ENCODE data around the gene MRPS35. TPM values are rescaled to one million over a fixed set of nuclear protein-coding genes. Genes with fewer than 3 reads are reported as not detected.

The MRPS35 gene
- total RNA-seq = 65.8 and 93.3 TPM in 2 replicates

DNA sequence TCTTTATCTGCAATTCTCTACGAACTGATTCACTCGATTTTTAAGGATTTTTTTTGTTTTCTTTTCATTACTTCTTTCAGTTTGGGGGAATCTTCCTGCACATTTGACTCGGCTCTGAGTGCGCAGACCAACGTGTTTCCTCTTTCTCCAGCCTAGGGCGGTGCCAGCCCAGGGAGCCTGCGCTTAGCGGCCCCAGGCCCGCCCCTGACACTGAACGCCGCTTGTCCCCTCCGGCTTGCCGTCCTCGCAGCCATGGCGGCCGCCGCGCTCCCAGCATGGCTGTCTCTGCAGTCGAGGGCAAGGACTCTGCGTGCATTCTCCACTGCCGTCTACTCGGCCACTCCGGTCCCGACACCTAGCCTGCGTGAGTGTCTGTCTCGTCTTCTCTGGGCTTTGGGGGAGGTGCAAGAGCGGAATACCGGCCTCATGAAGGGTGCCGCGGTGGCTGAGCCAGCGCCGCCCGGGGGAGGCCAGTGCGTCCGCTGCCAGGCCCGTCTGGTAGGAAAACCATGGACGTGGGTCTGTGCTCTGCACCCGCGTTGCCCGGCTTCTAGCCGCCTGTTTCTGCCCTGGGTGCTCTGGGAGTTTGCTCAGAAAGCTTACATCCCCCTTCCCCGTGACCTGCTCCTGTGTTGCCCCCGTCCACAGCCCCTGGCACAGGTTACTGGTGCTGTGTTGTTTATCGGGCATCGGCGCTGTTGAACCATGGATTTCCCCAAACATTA, at the start of gene MRPS35:
Gene MRPS35, plus strand, starts transcription at position 241 of the 725 bp plus-strand sequence. Its CDS starts 12 bp downstream, at position 253.
- TF ChIP-seq, protein P1, sequence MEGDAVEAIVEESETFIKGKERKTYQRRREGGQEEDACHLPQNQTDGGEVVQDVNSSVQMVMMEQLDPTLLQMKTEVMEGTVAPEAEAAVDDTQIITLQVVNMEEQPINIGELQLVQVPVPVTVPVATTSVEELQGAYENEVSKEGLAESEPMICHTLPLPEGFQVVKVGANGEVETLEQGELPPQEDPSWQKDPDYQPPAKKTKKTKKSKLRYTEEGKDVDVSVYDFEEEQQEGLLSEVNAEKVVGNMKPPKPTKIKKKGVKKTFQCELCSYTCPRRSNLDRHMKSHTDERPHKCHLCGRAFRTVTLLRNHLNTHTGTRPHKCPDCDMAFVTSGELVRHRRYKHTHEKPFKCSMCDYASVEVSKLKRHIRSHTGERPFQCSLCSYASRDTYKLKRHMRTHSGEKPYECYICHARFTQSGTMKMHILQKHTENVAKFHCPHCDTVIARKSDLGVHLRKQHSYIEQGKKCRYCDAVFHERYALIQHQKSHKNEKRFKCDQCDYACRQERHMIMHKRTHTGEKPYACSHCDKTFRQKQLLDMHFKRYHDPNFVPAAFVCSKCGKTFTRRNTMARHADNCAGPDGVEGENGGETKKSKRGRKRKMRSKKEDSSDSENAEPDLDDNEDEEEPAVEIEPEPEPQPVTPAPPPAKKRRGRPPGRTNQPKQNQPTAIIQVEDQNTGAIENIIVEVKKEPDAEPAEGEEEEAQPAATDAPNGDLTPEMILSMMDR (IDR thresholded peaks at IDR 0.05; ENCODE audit: insufficient read depth, low read length, poor library complexity, severe bottlenecking) = no peak
- H3K27me3 ChIP-seq (ENCODE audit: control insufficient read depth, insufficient read depth, low read length) = no peaks in the 10 kb centered on the region
- peak within 1 kb of the TSS; percentile 99 for H3K4me3 ChIP-seq (ENCODE audit: low read depth, low read length)
- DNase-seq (ENCODE audit: low read depth) = peak; percentile 59
- H3K36me3 ChIP-seq (ENCODE audit: control insufficient read depth, insufficient read depth, low read length) = no peaks in the 10 kb centered on the region

DNA sequence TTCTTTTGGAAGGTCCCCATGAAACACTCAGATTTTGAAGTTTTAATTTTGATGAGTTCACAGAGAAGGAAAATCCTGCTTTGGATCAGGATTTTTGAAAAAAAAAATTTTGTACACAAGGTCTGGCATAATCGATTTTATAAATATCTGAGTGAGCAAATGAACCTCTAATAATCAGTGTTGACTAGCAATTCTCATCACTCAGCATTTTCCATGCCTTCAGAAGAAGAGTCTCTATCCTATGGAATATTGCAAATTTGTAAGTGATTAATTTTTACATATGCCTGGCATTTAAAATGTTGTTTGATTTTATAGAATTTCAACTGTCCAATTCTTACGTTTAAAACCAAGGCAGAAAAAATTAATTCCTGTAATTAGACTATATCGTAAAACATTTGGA, 44.9 kb upstream of the MRPS35 start:
- no peaks in the 10 kb centered on the region for H3K27me3 ChIP-seq (ENCODE audit: control insufficient read depth, insufficient read depth, low read length)
- TF ChIP-seq, protein P1 (IDR thresholded peaks at IDR 0.05; ENCODE audit: insufficient read depth, low read length, poor library complexity, severe bottlenecking) = no peak
- H3K4me3 ChIP-seq (ENCODE audit: low read depth, low read length) = no peak overlapping the region
- DNase-seq (ENCODE audit: low read depth) = no peak
- H3K36me3 ChIP-seq (ENCODE audit: control insufficient read depth, insufficient read depth, low read length) = peaks cover 1% of the 10 kb centered on the region

DNA sequence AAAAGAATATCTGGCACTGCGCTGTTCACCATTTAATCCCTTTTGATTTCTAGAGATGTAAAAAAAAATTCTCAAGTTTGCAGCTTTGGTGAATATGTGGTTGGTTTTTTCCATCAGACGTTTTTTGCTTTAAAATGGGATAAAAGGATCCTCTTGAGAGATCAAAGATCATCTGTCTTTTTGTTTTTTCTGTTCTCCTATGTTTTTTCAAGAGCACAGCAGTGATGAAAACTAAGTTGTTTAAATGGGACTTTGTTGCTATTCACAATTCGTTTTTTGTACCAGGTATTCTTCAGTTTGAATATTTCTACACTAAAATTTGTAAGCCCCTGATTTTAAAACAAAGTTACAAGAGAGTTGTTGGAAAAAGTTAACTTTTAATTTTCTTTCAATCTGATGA, 44.1 kb upstream of the MRPS35 start:
- H3K27me3 ChIP-seq (ENCODE audit: control insufficient read depth, insufficient read depth, low read length) = no peaks in the 10 kb centered on the region
- no peak for DNase-seq (ENCODE audit: low read depth)
- H3K36me3 ChIP-seq (ENCODE audit: control insufficient read depth, insufficient read depth, low read length) = peaks cover 1% of the 10 kb centered on the region
- TF ChIP-seq, protein P1 (IDR thresholded peaks at IDR 0.05; ENCODE audit: insufficient read depth, low read length, poor library complexity, severe bottlenecking) = no peak
- no peak overlapping the region for H3K4me3 ChIP-seq (ENCODE audit: low read depth, low read length)

DNA sequence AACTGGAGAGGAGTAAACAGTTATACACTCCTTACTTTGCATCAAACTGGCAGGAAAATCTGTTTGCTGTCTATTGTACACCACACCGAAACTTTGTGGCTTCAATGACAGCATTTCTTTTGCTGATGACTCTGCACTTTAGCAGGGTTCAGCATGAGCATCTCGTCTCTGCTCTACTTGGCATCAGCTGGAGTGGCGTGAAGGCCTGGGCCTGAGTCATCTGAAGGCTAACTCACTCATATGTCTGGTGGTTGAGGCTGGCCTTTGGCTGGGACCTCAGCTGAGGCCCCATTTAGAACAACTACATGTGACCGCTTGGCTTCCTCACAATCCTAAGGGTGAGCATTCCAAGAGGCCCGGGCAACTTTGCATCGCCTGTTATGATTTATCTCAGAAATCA, 43.1 kb upstream of the MRPS35 start:
- TF ChIP-seq, protein P1 (IDR thresholded peaks at IDR 0.05; ENCODE audit: insufficient read depth, low read length, poor library complexity, severe bottlenecking) = no peak
- Histone ChIP-seq H3K36me3 (ENCODE audit: control insufficient read depth, insufficient read depth, low read length) (peaks cover 1% of the 10 kb centered on the region), H3K4me3 (ENCODE audit: low read depth, low read length) (no peak overlapping the region), H3K27me3 (ENCODE audit: control insufficient read depth, insufficient read depth, low read length) (no peaks in the 10 kb centered on the region)
- DNase-seq (ENCODE audit: low read depth) = no peak

DNA sequence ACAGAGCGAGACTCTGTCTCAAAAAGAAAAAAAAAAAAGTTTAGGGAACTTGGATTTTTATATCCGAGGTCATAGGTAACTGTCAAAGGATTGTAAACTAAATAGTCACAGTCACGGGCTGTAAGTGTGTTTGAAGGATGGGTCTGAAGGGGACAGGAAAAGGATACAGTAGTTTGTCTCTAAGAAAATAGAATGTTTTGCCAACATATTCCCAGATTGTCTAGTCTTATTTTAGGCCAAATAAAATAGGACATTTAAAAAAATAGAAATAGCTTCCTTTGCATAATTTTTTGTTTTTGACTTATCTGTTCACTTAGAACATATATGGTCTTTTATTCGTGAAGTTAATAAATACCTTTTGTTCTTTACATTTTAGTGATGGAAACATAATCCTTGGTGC, 38.6 kb upstream of the MRPS35 start:
- DNase-seq (ENCODE audit: low read depth) = no peak
- H3K4me3 ChIP-seq (ENCODE audit: low read depth, low read length) = no peak overlapping the region
- no peaks in the 10 kb centered on the region for H3K27me3 ChIP-seq (ENCODE audit: control insufficient read depth, insufficient read depth, low read length)
- TF ChIP-seq, protein P1 (IDR thresholded peaks at IDR 0.05; ENCODE audit: insufficient read depth, low read length, poor library complexity, severe bottlenecking) = no peak
- peaks cover 4% of the 10 kb centered on the region for H3K36me3 ChIP-seq (ENCODE audit: control insufficient read depth, insufficient read depth, low read length)

DNA sequence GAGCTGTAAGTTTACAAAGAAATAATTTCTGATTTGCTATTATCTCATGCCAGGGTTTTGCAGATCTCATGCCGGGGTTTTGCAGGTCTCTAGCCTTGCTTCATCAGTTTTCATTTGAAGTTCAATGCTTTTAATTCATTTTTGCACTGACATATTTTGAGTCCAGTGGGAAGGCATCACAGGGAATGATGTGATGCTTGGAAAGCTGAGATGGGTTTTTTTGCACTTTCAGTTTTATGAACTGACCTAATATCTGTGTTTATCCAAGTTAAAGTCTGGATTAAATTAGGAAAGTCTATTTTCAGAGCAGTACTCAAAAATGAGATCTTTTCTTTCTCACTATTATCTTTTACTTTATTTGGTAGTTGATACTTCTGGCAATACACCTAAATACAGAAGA, 38.0 kb upstream of the MRPS35 start:
- Histone ChIP-seq H3K36me3 (ENCODE audit: control insufficient read depth, insufficient read depth, low read length) (peaks cover 4% of the 10 kb centered on the region), H3K27me3 (ENCODE audit: control insufficient read depth, insufficient read depth, low read length) (no peaks in the 10 kb centered on the region), H3K4me3 (ENCODE audit: low read depth, low read length) (no peak overlapping the region)
- no peak for DNase-seq (ENCODE audit: low read depth)
- TF ChIP-seq, protein P1 (IDR thresholded peaks at IDR 0.05; ENCODE audit: insufficient read depth, low read length, poor library complexity, severe bottlenecking) = no peak
